HG02759 (cell line): ENCODE results near the gene ZNF583.

ENCODE experiments used
- ATAC-seq: cut with Tn5 transposase; IDR thresholded peaks from one replicate; pipeline ENCODE4 v1.9.1; 2021; ENCODE audit warnings: mild to moderate bottlenecking, moderate library complexity; ENCODE audit not compliant: unreplicated experiment

The ZNF583 gene

DNA sequence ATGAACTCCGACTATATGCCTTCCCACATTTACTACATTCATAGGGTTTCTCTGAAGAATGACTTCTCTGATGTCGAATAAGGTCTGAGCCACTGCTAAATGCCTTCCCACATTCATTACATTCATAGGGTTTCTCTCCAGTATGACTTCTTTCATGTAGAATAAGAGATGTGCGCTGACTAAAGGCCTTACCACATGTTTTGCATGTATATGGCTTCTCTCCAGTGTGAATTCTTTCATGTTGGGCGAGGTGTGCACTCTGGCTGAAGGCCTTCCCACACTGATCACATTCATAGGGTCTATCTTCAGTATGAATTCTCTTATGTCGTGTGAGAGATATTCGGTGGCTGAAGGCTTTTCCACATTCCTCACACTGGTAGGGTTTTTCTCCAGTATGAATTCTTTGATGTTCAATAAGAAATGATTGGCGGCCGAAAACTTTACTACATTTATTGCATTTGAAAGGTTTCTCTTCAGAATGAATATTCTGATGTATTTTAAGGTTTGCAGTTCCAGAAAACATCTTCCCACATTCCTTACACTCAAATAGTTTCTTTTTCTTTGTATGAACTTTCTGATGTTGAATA is 37.2 kb downstream of the ZNF583 start:
- no peak for ATAC-seq

DNA sequence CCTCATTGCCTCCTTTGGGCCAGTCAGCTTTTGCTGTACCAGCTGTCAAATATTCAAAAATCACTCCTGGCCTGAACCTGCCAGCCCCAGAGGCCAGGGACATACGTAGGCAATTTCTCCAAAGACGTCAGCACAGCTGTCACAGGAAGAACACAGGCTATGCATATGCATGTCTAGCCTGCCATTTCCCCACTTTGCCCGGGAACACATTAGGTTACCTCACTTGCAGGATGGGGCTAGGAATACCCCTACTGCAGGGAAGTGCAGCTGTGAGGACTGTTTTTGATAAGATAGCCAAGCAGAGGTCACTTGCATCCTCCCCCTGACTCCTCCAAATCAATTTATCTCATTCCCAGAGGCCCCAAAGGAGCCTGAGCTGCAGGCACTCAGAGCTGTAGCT is 70.2 kb downstream of the ZNF583 start:
- ATAC-seq, result no peak

DNA sequence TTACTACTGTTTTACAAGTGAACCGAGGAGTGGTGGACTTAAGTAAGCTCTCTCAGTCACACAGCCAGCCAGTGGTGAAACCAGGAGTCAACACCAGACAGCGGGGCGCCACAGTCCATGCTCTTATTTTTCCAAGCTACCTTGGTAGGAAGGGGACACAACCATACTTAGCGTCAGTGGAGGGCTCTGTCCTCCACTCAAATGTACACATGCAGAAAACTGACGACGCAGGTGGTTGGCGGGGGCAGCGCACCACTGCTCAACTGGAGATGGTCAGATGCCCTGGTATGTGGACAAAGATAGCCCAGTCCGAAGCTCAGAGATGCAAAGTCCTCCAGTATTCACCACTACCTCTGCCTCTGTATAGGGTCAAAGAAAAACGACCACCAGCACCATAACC is 72.0 kb downstream of the ZNF583 start:
- no peak for ATAC-seq
